ENCODE results near the gene IFT122.

Gene IFT122

GRCh38 chr3:129442486-129442885, 2.5 kb downstream of the IFT122 start:
- Mint-ChIP-seq H3K4me3 (no peak overlapping the region), H3K4me1 (ENCODE audit: low read depth) (peaks cover 43% of the 10 kb centered on the region), H3K36me3 (ENCODE audit: low read depth) (peaks cover 11% of the 10 kb centered on the region), H3K27ac (no peak overlapping the region), H3K9me3 (no peaks in the 10 kb centered on the region), H3K27me3 (no peaks in the 10 kb centered on the region)

- Mint-ChIP-seq H3K4me1 (ENCODE audit: low read depth) (peaks cover 38% of the 10 kb centered on the region), H3K4me3 (no peak overlapping the region), H3K9me3 (no peaks in the 10 kb centered on the region), H3K36me3 (ENCODE audit: low read depth) (peaks cover 6% of the 10 kb centered on the region), H3K27ac (no peak overlapping the region), H3K27me3 (no peaks in the 10 kb centered on the region)
These were observed 2.9 kb downstream of the IFT122 start for GRCh38 chr3:129442947-129443346.

GRCh38 chr3:129445471-129445870, 5.4 kb downstream of the IFT122 start:
- peaks cover 5% of the 10 kb centered on the region for H3K36me3 Mint-ChIP-seq (ENCODE audit: low read depth)
- H3K4me3 Mint-ChIP-seq = no peak overlapping the region
- no peaks in the 10 kb centered on the region for H3K9me3 Mint-ChIP-seq
- no peaks in the 10 kb centered on the region for H3K27me3 Mint-ChIP-seq
- no peak overlapping the region for H3K27ac Mint-ChIP-seq
- H3K4me1 Mint-ChIP-seq (ENCODE audit: low read depth) = peaks cover 22% of the 10 kb centered on the region

- peaks cover 10% of the 10 kb centered on the region for H3K4me1 Mint-ChIP-seq (ENCODE audit: low read depth)
- H3K9me3 Mint-ChIP-seq = no peaks in the 10 kb centered on the region
- peaks cover 10% of the 10 kb centered on the region for H3K36me3 Mint-ChIP-seq (ENCODE audit: low read depth)
- H3K27me3 Mint-ChIP-seq = no peaks in the 10 kb centered on the region
- no peak overlapping the region for H3K4me3 Mint-ChIP-seq
- no peak overlapping the region for H3K27ac Mint-ChIP-seq
These were observed 6.9 kb downstream of the IFT122 start for GRCh38 chr3:129446926-129447325.

GRCh38 chr3:129448186-129448895, 8.3 kb downstream of the IFT122 start:
- H3K9me3 Mint-ChIP-seq = no peaks in the 10 kb centered on the region
- no peak overlapping the region for H3K27ac Mint-ChIP-seq
- peaks cover 25% of the 10 kb centered on the region for H3K36me3 Mint-ChIP-seq (ENCODE audit: low read depth)
- H3K4me1 Mint-ChIP-seq (ENCODE audit: low read depth) = no peaks in the 10 kb centered on the region
- no peaks in the 10 kb centered on the region for H3K27me3 Mint-ChIP-seq
- H3K4me3 Mint-ChIP-seq = no peak overlapping the region

- H3K36me3 Mint-ChIP-seq (ENCODE audit: low read depth) = peaks cover 27% of the 10 kb centered on the region
- no peak overlapping the region for H3K4me3 Mint-ChIP-seq
- no peaks in the 10 kb centered on the region for H3K4me1 Mint-ChIP-seq (ENCODE audit: low read depth)
- no peaks in the 10 kb centered on the region for H3K27me3 Mint-ChIP-seq
- no peak overlapping the region for H3K27ac Mint-ChIP-seq
- H3K9me3 Mint-ChIP-seq = no peaks in the 10 kb centered on the region
These were observed 9.5 kb downstream of the IFT122 start for GRCh38 chr3:129449279-129450115.

- Mint-ChIP-seq H3K36me3 (ENCODE audit: low read depth) (peaks cover 27% of the 10 kb centered on the region), H3K27me3 (no peaks in the 10 kb centered on the region), H3K27ac (no peak overlapping the region), H3K9me3 (no peaks in the 10 kb centered on the region), H3K4me1 (ENCODE audit: low read depth) (no peaks in the 10 kb centered on the region), H3K4me3 (no peak overlapping the region)
These were observed 13.7 kb downstream of the IFT122 start for GRCh38 chr3:129453732-129454131.

GRCh38 chr3:129460155-129460554, 20.1 kb downstream of the IFT122 start:
- no peaks in the 10 kb centered on the region for H3K9me3 Mint-ChIP-seq
- no peak overlapping the region for H3K4me3 Mint-ChIP-seq
- no peak overlapping the region for H3K27ac Mint-ChIP-seq
- peaks cover 8% of the 10 kb centered on the region for H3K36me3 Mint-ChIP-seq (ENCODE audit: low read depth)
- no peaks in the 10 kb centered on the region for H3K27me3 Mint-ChIP-seq
- H3K4me1 Mint-ChIP-seq (ENCODE audit: low read depth) = peaks cover 3% of the 10 kb centered on the region

- Mint-ChIP-seq H3K4me3 (no peak overlapping the region), H3K27ac (no peak overlapping the region), H3K36me3 (ENCODE audit: low read depth) (peaks cover 8% of the 10 kb centered on the region), H3K27me3 (no peaks in the 10 kb centered on the region), H3K9me3 (no peaks in the 10 kb centered on the region), H3K4me1 (ENCODE audit: low read depth) (peaks cover 3% of the 10 kb centered on the region)
These were observed 20.5 kb downstream of the IFT122 start for GRCh38 chr3:129460572-129460971.

- no peak overlapping the region for H3K27ac Mint-ChIP-seq
- peaks cover 8% of the 10 kb centered on the region for H3K36me3 Mint-ChIP-seq (ENCODE audit: low read depth)
- H3K4me3 Mint-ChIP-seq = no peak overlapping the region
- peaks cover 3% of the 10 kb centered on the region for H3K4me1 Mint-ChIP-seq (ENCODE audit: low read depth)
- H3K27me3 Mint-ChIP-seq = no peaks in the 10 kb centered on the region
- H3K9me3 Mint-ChIP-seq = no peaks in the 10 kb centered on the region
These were observed 21.0 kb downstream of the IFT122 start for GRCh38 chr3:129461022-129461421.

GRCh38 chr3:129461461-129462146, 21.6 kb downstream of the IFT122 start:
- no peak overlapping the region for H3K27ac Mint-ChIP-seq
- no peak overlapping the region for H3K4me3 Mint-ChIP-seq
- peaks cover 9% of the 10 kb centered on the region for H3K36me3 Mint-ChIP-seq (ENCODE audit: low read depth)
- peaks cover 3% of the 10 kb centered on the region for H3K4me1 Mint-ChIP-seq (ENCODE audit: low read depth)
- no peaks in the 10 kb centered on the region for H3K9me3 Mint-ChIP-seq
- no peaks in the 10 kb centered on the region for H3K27me3 Mint-ChIP-seq

GRCh38 chr3:129462361-129462968, 22.4 kb downstream of the IFT122 start:
- H3K36me3 Mint-ChIP-seq (ENCODE audit: low read depth) = peaks cover 11% of the 10 kb centered on the region
- H3K9me3 Mint-ChIP-seq = no peaks in the 10 kb centered on the region
- H3K4me1 Mint-ChIP-seq (ENCODE audit: low read depth) = peaks cover 3% of the 10 kb centered on the region
- H3K27me3 Mint-ChIP-seq = no peaks in the 10 kb centered on the region
- H3K27ac Mint-ChIP-seq = no peak overlapping the region
- H3K4me3 Mint-ChIP-seq = no peak overlapping the region

- Mint-ChIP-seq H3K9me3 (no peaks in the 10 kb centered on the region), H3K4me3 (no peak overlapping the region), H3K27me3 (no peaks in the 10 kb centered on the region), H3K27ac (no peak overlapping the region), H3K4me1 (ENCODE audit: low read depth) (peaks cover 3% of the 10 kb centered on the region), H3K36me3 (ENCODE audit: low read depth) (peaks cover 11% of the 10 kb centered on the region)
These were observed 23.1 kb downstream of the IFT122 start for GRCh38 chr3:129463094-129463493.

- Mint-ChIP-seq H3K9me3 (no peaks in the 10 kb centered on the region), H3K27me3 (no peaks in the 10 kb centered on the region), H3K36me3 (ENCODE audit: low read depth) (peaks cover 11% of the 10 kb centered on the region), H3K4me3 (no peak overlapping the region), H3K4me1 (ENCODE audit: low read depth) (peaks cover 3% of the 10 kb centered on the region), H3K27ac (no peak overlapping the region)
These were observed 23.7 kb downstream of the IFT122 start for GRCh38 chr3:129463716-129464115.

- Mint-ChIP-seq H3K9me3 (no peaks in the 10 kb centered on the region), H3K4me1 (ENCODE audit: low read depth) (no peaks in the 10 kb centered on the region), H3K4me3 (no peak overlapping the region), H3K27me3 (no peaks in the 10 kb centered on the region), H3K36me3 (ENCODE audit: low read depth) (peaks cover 10% of the 10 kb centered on the region), H3K27ac (no peak overlapping the region)
These were observed 27.9 kb downstream of the IFT122 start for GRCh38 chr3:129467932-129468331.

Measured in stimulated activated naive CD8-positive, alpha-beta T cell treated with anti-CD3 and anti-CD28 coated beads, Interleukin-15, Interleukin-2, amounts not matched to agents 100 ng/mL and 50 ng/mL, for 24 hours (primary cell).